ENCODE measurements around the gene SLC19A1. TPM values are rescaled to one million over a fixed set of nuclear protein-coding genes. Genes with fewer than 3 reads are reported as not detected.

Gene SLC19A1
- total RNA-seq, 1 donor from 2014 or later: 6.5 TPM

DNA sequence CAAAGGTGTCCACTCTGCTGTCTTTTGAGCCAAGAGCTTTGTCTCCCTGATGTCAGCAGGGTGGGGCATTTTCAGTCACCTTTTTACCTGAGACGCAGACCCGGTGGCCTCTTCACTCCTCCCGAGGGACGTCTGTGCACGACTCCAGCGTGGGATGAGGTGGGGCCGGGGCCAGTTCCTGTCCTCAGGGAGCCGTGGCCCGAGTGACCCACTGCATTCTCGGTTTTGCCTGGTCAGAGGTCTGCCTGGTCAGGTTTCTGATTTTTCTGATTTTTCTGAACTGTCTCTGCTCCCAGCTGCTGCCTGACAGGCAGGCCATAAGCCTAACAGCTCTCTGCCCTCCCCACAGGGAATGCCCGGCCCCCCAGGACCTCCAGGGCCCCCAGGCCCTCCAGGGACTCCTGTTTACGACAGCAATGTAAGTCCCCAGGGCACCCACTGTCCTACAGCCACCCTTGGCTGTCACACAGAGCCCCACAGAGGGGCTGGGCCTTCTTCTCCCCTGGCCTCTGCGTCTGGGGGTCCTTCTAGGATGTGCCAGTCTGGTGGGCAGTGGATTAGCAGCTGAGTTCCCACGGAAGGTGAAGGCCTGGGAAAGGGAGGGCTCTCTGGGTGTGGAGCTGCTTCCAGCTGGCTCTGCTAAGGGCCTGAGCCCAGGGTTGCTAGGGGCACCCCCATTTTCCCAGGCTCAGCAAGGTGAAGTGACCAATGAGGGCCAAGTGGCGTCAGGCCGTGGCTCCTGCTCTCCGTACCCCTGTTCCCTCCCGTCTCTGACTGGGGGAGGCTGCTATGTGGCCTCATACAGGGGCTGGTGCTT, 45.9 kb downstream of the SLC19A1 start:
- Mint-ChIP-seq H3K27ac (ENCODE audit: unreplicated experiment) (no peak overlapping the region), H3K4me3 (ENCODE audit: unreplicated experiment) (no peak overlapping the region), H3K4me1 (ENCODE audit: low read depth) (no peaks in the 10 kb centered on the region), H3K27me3 (ENCODE audit: low read depth) (no peaks in the 10 kb centered on the region), H3K36me3 (ENCODE audit: low read depth) (peaks cover 21% of the 10 kb centered on the region), H3K9me3 (ENCODE audit: low read depth) (no peaks in the 10 kb centered on the region)
- TF ChIP-seq, protein P1, sequence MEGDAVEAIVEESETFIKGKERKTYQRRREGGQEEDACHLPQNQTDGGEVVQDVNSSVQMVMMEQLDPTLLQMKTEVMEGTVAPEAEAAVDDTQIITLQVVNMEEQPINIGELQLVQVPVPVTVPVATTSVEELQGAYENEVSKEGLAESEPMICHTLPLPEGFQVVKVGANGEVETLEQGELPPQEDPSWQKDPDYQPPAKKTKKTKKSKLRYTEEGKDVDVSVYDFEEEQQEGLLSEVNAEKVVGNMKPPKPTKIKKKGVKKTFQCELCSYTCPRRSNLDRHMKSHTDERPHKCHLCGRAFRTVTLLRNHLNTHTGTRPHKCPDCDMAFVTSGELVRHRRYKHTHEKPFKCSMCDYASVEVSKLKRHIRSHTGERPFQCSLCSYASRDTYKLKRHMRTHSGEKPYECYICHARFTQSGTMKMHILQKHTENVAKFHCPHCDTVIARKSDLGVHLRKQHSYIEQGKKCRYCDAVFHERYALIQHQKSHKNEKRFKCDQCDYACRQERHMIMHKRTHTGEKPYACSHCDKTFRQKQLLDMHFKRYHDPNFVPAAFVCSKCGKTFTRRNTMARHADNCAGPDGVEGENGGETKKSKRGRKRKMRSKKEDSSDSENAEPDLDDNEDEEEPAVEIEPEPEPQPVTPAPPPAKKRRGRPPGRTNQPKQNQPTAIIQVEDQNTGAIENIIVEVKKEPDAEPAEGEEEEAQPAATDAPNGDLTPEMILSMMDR (IDR thresholded peaks at IDR 0.05): no peak
- DNase-seq (ENCODE audit: low spot score): peak; percentile 78

DNA sequence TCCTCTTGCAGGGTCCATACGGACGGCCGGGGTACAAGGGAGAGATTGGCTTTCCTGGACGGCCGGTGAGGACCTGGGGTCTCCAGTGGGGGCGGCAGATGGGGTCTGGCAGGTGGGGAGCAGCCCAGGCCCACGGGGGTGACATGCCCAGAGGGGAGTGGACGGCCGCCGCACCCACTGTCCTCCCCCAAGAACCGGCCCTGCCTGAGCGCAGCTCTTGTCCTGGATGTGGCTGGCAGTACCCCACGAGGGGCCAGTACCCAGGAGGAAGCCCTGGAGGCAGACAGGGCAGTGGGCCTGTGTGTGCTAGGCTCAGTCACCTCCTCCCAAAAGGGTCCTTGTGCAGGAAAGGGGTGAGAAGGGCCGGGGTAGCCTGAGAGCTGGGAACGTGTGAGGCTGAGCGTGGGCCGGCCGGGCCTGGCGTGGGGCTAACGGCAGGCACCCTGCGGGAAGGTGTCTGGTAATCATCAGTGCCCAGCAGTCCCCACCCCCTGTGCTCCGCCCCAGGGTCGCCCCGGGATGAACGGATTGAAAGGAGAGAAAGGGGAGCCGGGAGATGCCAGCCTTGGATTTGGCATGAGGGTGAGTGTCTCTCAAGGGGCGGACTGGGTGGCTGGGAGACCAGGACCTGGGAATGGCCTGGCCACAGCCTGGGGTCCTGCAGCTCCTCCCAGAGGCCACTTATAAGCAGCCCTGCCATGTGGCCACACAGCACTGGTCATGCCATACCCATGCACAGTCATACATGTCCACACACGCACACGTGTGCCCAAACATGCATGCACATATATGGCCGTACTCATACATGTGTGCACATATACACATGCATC, 47.2 kb downstream of the SLC19A1 start:
- no peaks in the 10 kb centered on the region for H3K9me3 Mint-ChIP-seq (ENCODE audit: low read depth)
- H3K36me3 Mint-ChIP-seq (ENCODE audit: low read depth): peaks cover 19% of the 10 kb centered on the region
- peak; percentile 85 for DNase-seq (ENCODE audit: low spot score)
- no peak overlapping the region for H3K27ac Mint-ChIP-seq (ENCODE audit: unreplicated experiment)
- TF ChIP-seq, protein P1 (IDR thresholded peaks at IDR 0.05): no peak
- H3K4me3 Mint-ChIP-seq (ENCODE audit: unreplicated experiment): no peak overlapping the region
- H3K27me3 Mint-ChIP-seq (ENCODE audit: low read depth): no peaks in the 10 kb centered on the region
- H3K4me1 Mint-ChIP-seq (ENCODE audit: low read depth): no peaks in the 10 kb centered on the region

GRCh38 chr21:45494135-45494850, 47.9 kb downstream of the SLC19A1 start:
- no peak overlapping the region for H3K27ac Mint-ChIP-seq (ENCODE audit: unreplicated experiment)
- no peak overlapping the region for H3K4me3 Mint-ChIP-seq (ENCODE audit: unreplicated experiment)
- H3K27me3 Mint-ChIP-seq (ENCODE audit: low read depth): no peaks in the 10 kb centered on the region
- TF ChIP-seq, protein P1 (IDR thresholded peaks at IDR 0.05): no peak
- no peaks in the 10 kb centered on the region for H3K4me1 Mint-ChIP-seq (ENCODE audit: low read depth)
- no peaks in the 10 kb centered on the region for H3K9me3 Mint-ChIP-seq (ENCODE audit: low read depth)
- peak; percentile 84 for DNase-seq (ENCODE audit: low spot score)
- peaks cover 17% of the 10 kb centered on the region for H3K36me3 Mint-ChIP-seq (ENCODE audit: low read depth)

DNA sequence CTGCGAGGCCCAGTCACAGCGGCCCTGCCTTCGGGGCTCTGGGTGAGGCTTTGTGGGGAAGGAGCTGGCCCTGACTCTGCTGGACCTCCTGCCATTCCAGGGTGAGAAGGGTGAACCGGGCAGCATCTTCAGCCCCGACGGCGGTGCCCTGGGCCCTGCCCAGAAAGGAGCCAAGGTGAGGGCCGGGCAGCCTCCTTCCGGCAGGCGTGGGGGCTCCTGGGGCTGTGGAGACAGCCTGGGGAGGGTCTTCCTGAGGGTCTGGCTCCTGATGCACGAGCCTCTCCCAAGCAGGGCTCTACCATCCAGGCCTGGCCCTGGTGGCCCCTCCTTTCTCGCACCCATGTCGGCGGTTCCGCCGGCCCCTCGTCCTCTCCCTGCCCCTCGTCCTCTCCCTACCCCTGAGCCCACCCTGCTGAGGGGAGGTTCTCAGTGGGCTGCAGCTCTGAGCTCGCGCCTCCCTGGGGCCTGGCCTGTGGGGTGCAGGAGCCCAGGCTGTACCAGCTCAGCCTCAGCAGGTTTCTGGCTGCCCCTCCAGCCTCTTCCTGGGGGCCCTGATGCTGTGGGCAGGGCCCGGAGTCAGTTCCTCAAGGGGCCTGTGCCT, 48.7 kb downstream of the SLC19A1 start:
- H3K27ac Mint-ChIP-seq (ENCODE audit: unreplicated experiment): no peak overlapping the region
- no peaks in the 10 kb centered on the region for H3K27me3 Mint-ChIP-seq (ENCODE audit: low read depth)
- no peaks in the 10 kb centered on the region for H3K9me3 Mint-ChIP-seq (ENCODE audit: low read depth)
- DNase-seq (ENCODE audit: low spot score): no peak
- peaks cover 11% of the 10 kb centered on the region for H3K36me3 Mint-ChIP-seq (ENCODE audit: low read depth)
- TF ChIP-seq, protein P1 (IDR thresholded peaks at IDR 0.05): no peak
- peaks cover under 1% of the 10 kb centered on the region for H3K4me1 Mint-ChIP-seq (ENCODE audit: low read depth)
- no peak overlapping the region for H3K4me3 Mint-ChIP-seq (ENCODE audit: unreplicated experiment)
